Omental fat pad (tissue), 4 donors: Measurements from ENCODE around the gene ZFHX3. TPM values are rescaled to one million over a fixed set of nuclear protein-coding genes. Genes with fewer than 3 reads are reported as not detected.
A peak's percentile ranks its signal among the peaks of the same experiment; 100 is the strongest.

Experiments used
- ATAC-seq: fragments of 150-250 bp; one replicate; pipeline ENCODE4 v1.9.1; 2016; ENCODE audit warnings: mild to moderate bottlenecking, moderate library complexity; ENCODE audit not compliant: low FRiP score
- DNase-seq: peaks from one replicate; pipeline ENCODE4 v3.0.0-alpha.2; 2019; ENCODE audit warnings: low spot score
- CTCF ChIP-seq, 3 donors: fragments of 450-650 bp; IDR thresholded peaks; one replicate each; pipeline ENCODE4 v1.5.1; 2016 to 2017; ENCODE audit warnings: antibody characterized with exemption in 3 of 3, mild to moderate bottlenecking in 3 of 3, moderate library complexity in 2 of 3
- total RNA-seq, 4 donors: library from RNA; depleted of rRNA; stranded (reverse); fragments of >200 nt; gene quantifications; one replicate each; pipeline ENCODE4 v1.1.0, GENCODE V29; 2016

Gene ZFHX3
- 10 to 100 TPM; 11.8 to 35.2 (median 13.7) TPM for total RNA-seq

GRCh38 chr16:73047536-73048291 lies at the start of gene ZFHX3:
TSS of gene ZFHX3 (minus strand) at chr16:73048128. CDS start at chr16:72960145, 87,983 bp downstream.
- ATAC-seq = peak; percentile 73
- TF ChIP-seq CTCF (IDR thresholded peaks at IDR 0.05) = no peak
- no peak for DNase-seq

- ATAC-seq (no peak), DNase-seq (no peak)
- no peak for TF ChIP-seq CTCF (IDR thresholded peaks at IDR 0.05)
Measured at GRCh38 chr16:73096510-73096909, 48.6 kb upstream of the ZFHX3 start.

GRCh38 chr16:73095885-73096421 lies 48.0 kb upstream of the ZFHX3 start:
- ATAC-seq (no peak), DNase-seq (no peak)
- TF ChIP-seq CTCF (IDR thresholded peaks at IDR 0.05) = no peak

- no peak for DNase-seq
- TF ChIP-seq CTCF (IDR thresholded peaks at IDR 0.05) = no peak
- no peak for ATAC-seq
Measured at GRCh38 chr16:73095142-73095820, 47.4 kb upstream of the ZFHX3 start.

- TF ChIP-seq CTCF (IDR thresholded peaks at IDR 0.05) = no peak
- ATAC-seq (no peak), DNase-seq (no peak)
Measured at GRCh38 chr16:73094371-73094770, 46.4 kb upstream of the ZFHX3 start.

- DNase-seq (no peak), ATAC-seq (no peak)
- no peak for TF ChIP-seq CTCF (IDR thresholded peaks at IDR 0.05)
Measured at GRCh38 chr16:73093146-73094144, 45.5 kb upstream of the ZFHX3 start.
